ENCODE results near the gene YAP1. TPM values are rescaled to one million over a fixed set of nuclear protein-coding genes. Genes with fewer than 3 reads are reported as not detected.

The YAP1 gene
- total RNA-seq, 2 experiments from 2014 or later = not detected

DNA sequence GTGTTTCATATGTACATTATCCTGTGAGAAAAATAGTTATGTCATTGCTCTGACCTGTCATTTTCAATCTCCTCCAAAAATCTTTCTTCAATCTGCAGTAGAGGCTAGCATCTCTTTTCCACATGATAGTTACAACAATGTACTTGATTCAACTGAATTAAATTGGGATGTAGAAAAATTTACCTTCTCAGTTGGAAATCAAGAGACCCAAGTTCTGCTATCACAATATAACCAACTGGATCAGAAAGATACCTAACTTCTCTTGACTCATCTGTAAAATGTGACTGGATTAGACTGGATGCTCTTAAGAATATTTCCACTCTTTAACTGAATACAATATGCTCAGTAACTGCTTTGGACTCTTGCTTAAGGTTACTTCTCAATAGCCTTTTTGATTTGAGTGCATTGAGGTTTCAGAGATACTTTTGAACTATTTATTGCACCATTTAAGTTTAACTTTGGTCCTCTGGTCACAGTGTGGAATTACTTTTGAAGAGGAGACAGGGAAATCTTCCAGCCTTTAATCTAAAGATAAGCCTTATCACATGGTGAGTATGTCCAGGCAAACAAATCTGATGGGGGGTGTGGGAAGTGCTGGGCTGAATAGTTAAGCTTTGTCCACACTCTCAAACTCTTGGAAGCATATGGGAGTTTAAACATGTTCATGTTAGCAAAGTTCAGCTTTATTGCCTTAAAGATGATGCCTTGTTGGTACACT is 82.3 kb downstream of the YAP1 start:
- H3K36me3 Mint-ChIP-seq (ENCODE audit: low read depth) = no peaks in the 10 kb centered on the region
- intact Hi-C loops (cut with micrococcal nuclease) = no loop called here
- ATAC-seq (no peak), DNase-seq (no peak)
- peaks cover 7% of the 10 kb centered on the region for H3K27me3 Mint-ChIP-seq
- ChIA-PET POLR2A (no interaction called here), CTCF (no interaction called here)
- H3K4me1 Mint-ChIP-seq (ENCODE audit: low read depth) = no peaks in the 10 kb centered on the region
- H3K4me3 Mint-ChIP-seq = no peak overlapping the region
- peaks cover 2% of the 10 kb centered on the region for H3K9me3 Mint-ChIP-seq
- TF ChIP-seq CTCF (IDR thresholded peaks at IDR 0.05) = no peak
- no peak overlapping the region for H3K27ac Mint-ChIP-seq

DNA sequence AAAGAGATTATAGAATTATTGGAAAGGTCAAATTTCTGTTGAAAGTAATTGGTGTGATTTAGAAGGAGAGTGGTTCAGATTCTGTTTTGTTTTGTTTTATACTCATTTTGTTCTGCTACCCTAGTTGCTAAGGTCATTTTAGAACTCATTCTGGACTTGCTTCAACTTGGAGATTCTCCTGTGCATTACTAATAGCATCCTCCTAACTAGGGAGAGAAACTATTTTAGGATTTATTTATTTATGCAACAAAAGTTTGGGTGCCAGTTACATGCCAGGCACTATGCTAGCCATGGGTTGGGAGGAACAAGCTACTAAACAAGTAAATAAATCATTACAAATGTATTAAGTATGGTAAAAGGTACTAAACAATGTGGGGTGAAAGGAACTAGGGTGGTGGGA is 84.0 kb downstream of the YAP1 start:
- H3K9me3 Mint-ChIP-seq = peaks cover 2% of the 10 kb centered on the region

GRCh38 chr11:102194990-102195389 is 84.7 kb downstream of the YAP1 start:
- Mint-ChIP-seq H3K27ac (no peak overlapping the region), H3K27me3 (peaks cover 11% of the 10 kb centered on the region), H3K36me3 (ENCODE audit: low read depth) (no peaks in the 10 kb centered on the region), H3K9me3 (peaks cover 2% of the 10 kb centered on the region), H3K4me1 (ENCODE audit: low read depth) (no peaks in the 10 kb centered on the region), H3K4me3 (no peak overlapping the region)
- ChIA-PET CTCF (no interaction called here), POLR2A (interaction anchor here (0.6 kb wide), 1 partner anchor 141 kb away, joined by 5 read pairs; no protein-coding TSS in a partner anchor)
- TF ChIP-seq CTCF (IDR thresholded peaks at IDR 0.05) = no peak
- intact Hi-C loops (cut with micrococcal nuclease) = no loop called here
- ATAC-seq = no peak
- DNase-seq = no peak

More for the DNA sequence above, 84.0 kb downstream of the YAP1 start:
- ATAC-seq (no peak), DNase-seq (no peak)
- ChIA-PET CTCF (no interaction called here), POLR2A (no interaction called here)
- Mint-ChIP-seq H3K27me3 (peaks cover 11% of the 10 kb centered on the region), H3K4me3 (no peak overlapping the region), H3K36me3 (ENCODE audit: low read depth) (no peaks in the 10 kb centered on the region), H3K4me1 (ENCODE audit: low read depth) (no peaks in the 10 kb centered on the region), H3K27ac (no peak overlapping the region)
- intact Hi-C loops (cut with micrococcal nuclease) = no loop called here
- TF ChIP-seq CTCF (IDR thresholded peaks at IDR 0.05) = no peak

GRCh38 chr11:102196351-102196750 is 86.1 kb downstream of the YAP1 start:
- POLR2A ChIA-PET = no interaction called here
- ATAC-seq (no peak), DNase-seq (no peak)
- H3K4me3 Mint-ChIP-seq = no peak overlapping the region
- H3K9me3 Mint-ChIP-seq = peaks cover 2% of the 10 kb centered on the region
- no peak overlapping the region for H3K27ac Mint-ChIP-seq
- peaks cover 9% of the 10 kb centered on the region for H3K27me3 Mint-ChIP-seq
- intact Hi-C loops (cut with micrococcal nuclease) = no loop called here
- CTCF ChIA-PET = no interaction called here
- H3K36me3 Mint-ChIP-seq (ENCODE audit: low read depth) = no peaks in the 10 kb centered on the region
- H3K4me1 Mint-ChIP-seq (ENCODE audit: low read depth) = no peaks in the 10 kb centered on the region
- TF ChIP-seq CTCF (IDR thresholded peaks at IDR 0.05) = no peak

DNA sequence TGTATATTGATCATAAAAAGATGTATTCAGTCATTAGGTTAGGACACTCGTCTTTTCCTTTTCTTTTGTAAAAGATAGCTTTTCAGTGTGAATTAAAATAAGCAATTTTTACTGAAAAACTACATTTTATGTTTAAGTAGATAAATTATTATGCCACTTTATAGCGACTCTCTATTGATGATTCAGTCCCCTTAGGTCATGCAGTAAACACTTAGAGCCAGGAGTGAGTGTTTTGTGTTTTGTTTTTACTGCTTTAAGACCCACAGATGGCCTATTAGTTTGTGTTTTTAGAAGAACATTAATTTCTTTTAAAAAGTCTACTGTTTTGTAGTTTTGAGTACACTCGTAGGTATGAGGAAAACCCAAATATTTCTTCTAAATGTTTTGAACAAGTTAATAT is 86.6 kb downstream of the YAP1 start:
- POLR2A ChIA-PET = no interaction called here
- CTCF ChIA-PET = no interaction called here
- peaks cover 11% of the 10 kb centered on the region for H3K27me3 Mint-ChIP-seq
- no peak overlapping the region for H3K4me3 Mint-ChIP-seq
- DNase-seq = no peak
- H3K9me3 Mint-ChIP-seq = peaks cover 2% of the 10 kb centered on the region
- H3K36me3 Mint-ChIP-seq (ENCODE audit: low read depth) = no peaks in the 10 kb centered on the region
- intact Hi-C loops (cut with micrococcal nuclease) = no loop called here
- no peak overlapping the region for H3K27ac Mint-ChIP-seq
- no peak for TF ChIP-seq CTCF (IDR thresholded peaks at IDR 0.05)
- H3K4me1 Mint-ChIP-seq (ENCODE audit: low read depth) = no peaks in the 10 kb centered on the region
- ATAC-seq = no peak

Data from activated CD8-positive, alpha-beta T cell treated with anti-CD3 and anti-CD28 coated beads for 36 hours (primary cell).